CMK (cell line): ENCODE results near the gene ABHD17A.

Experiments used
- DNase-seq: peaks from one replicate; pipeline ENCODE4 v3.0.0-alpha.2; 2010; ENCODE audit warnings: low read depth

The ABHD17A gene

GRCh38 chr19:1852581-1853128 is 32.6 kb downstream of the ABHD17A start:
- no peak for DNase-seq

DNA sequence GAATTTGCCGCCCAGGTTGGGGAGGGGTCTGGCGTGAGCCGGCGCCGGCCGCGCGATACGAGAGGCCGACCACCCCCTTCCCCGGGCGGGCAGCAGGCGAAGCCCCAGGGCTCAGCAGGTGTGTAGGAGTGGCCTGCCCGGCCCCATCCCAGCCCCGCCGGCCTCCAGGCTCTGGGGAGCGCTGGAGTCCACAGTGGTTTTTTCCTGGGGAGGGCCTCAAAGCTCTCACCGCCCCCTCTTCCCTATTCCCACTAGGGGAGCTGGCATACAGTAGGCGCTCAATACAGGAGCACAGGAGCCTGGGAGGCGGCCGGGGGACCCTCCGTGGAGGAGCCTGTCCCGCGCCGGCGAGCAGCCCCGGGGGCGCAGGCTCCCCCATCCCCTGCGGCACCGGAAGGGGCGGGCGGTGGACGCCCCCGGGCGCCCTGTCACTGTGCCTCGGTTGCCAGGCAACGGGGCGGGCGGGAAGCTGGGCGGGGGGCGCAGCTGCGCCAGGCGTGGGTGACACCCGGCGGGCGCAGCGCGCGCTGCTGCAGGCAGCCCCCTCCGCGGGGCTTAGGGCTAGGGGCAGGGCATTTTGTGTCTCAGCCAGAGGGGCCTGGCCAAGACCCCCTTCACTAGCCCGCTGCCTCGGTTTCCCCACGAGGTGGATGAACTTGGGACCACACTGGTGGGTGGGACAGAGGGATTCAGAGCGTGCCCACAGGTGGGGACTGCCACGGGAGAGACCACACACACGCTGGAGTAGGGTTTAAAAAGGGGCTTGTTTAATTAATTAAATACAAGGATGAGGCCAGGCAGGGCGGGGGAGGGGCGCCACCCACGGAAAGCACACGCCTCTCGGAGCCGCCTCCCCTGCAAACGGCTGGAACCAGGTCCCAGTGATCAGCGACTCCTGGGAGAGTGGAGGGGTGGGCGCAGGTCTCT is 33.4 kb downstream of the ABHD17A start:
- no peak for DNase-seq

DNA sequence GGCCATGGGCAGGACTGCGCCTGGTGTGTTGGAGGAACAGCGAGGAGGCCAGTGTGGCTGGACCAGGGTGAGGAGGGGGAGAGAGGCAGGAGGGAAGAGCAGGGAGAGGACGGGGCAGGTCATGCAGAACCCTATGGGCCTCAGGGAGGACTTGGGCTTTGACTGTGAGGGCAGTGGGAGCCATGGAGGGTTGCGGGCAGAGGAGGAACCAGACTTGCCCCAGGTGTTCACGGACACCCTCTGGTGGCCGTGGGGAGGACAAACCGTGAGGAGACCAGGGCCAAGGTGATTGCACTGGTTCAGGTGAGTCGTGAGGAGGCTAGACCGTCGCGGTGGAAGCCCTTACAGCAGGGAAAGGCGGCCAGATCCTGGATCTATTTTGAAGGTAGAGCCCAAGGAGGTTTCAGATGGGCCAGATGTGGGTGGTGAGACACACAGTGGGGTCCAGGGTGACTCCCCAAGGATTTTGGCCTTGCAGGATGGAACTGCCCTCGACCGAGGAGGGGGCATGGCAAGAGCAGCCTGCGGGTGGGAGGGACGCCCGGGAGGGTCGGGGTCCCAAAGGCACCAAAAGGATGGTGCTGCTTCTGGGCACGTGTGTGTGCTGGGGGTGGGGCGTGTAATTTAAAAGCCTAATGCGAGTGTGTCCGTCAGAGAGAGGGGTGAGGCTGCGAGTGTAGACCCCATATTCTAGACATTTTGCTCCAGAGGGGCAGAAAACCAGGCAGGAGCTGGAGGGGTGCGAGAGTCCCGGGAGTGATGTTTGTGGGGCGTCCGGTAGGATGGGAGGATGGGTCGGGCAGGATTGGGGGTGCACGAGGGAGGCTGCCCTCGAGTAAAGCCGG is 34.3 kb downstream of the ABHD17A start:
- DNase-seq, result no peak

GRCh38 chr19:1849886-1850398 is 35.4 kb downstream of the ABHD17A start:
- no peak for DNase-seq

- DNase-seq, result no peak
These were observed 36.2 kb downstream of the ABHD17A start for GRCh38 chr19:1849132-1849474.

DNA sequence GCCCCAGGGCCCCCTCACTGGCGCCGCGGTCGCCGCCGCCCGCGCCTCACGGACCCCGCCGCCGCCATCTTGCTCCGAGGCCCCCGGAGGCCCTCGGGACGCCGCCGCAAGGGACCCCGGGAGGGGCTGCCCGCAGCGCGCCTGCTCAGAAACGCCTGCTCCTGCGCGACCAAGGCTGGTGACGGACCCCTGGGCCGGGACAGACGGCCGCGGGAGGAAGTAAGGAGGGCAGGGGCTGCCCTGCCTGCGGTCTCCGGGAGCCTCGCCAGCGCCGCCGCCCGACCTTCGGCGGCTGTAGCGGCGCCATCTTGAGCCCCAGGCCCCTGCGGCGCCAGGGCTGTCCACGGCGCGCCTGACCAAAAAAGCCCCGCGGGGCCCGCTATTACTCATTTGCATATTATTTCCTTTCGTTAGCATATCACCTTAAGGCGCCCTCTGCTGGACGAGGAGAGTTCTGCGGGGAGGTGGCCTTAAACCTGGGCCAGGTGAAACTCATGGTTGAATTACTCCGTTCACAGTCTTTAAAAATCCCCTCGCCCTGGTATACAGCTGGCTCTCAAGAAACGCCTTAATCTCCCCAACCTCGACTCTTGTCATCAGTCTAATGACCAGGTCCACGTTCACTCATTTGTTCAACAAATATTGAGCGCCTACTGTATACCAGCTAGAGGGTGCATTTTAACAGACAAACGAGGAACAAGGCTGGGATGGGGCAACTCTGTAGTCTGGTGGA is 36.7 kb downstream of the ABHD17A start, which contains the start of gene REXO1:
REXO1 (minus strand) TSS at position 85 of the 733 bp plus-strand sequence. CDS start 125 bp downstream, outside the sequence.
- no peak for DNase-seq

DNA sequence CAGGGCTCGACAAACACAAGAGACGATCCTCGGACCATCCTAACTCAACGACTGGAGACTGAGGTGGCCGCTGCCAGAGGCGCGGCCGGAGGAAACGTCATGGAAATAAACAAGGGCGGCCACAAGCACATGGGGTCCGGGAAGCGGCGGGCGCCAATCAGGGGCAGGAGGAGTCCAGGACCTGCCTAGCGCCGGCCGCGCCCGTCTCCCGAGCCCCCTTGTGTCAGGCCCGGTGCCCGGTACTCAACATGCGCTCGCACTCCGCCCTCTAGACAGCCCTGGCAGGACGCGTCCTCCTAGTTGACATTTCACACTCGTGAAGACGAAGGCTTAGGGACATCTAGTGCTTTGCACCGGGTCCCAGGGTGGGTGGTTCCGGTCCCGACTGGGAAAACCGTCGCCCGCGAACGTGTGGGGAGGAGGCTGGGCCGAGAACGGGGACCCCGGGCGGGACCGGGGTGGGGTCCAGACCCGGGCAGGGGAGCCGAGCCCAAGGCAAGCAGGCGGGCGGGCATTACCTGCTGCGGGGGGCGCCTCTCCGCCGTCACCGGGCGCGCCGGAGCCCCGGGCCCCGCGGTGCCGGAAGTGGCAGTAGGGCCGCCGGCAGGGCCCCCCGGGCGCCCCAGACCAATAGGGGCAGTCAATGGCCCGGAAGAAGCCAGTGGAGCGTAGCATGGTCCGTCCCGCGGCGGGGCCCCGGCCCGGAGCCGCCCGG is 37.5 kb downstream of the ABHD17A start:
- DNase-seq, result no peak

DNA sequence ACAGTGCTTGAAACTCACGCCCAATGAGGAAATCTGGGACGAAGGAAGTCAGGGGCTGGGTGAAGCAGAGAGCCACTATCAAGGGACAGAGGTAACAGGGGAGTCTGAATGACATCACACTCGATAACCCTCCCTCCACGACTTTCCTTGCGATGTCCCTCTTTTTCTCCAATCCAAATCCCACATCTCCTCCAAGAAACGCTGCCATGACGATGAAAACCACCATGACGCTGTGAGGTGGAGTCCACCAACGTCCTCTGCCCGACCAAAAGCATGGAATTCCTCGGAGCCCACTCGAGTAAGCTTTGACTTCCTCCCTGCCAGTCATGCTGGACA is 38.0 kb downstream of the ABHD17A start:
- DNase-seq, result no peak

DNA sequence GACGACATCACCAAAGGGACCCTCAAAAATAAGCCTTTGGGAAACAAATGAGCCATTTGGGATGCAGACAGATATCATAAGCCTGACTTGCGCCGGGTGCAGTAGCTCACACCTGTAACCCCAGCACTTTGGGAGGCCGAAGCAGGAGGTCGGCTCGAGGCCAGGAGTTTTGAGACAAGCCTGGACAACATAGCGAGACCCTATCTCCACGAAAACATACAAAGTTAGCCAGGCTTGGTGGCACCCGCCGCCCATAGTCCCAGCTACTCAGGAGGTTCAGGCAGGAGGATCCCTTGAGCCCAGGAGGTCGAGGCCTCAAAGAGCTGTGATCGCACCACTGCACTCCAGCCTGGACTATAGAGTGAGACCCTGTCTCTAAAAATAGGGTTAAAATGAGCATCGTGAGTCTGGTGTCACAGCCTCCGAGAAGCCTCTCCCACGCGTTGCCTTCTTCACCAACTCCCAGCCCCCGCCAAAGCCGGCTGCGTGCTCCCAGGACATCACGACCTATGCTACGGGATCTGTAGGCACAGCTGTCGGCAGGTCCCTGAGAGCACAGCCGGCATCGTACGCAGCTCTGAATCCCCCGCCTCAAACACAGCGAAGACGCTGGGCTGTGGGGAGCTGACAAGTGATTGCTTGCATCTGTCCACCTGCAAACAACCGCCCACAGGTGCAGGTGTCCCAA is 38.6 kb downstream of the ABHD17A start:
- DNase-seq, result no peak

- no peak for DNase-seq
These were observed 39.7 kb downstream of the ABHD17A start for GRCh38 chr19:1845642-1846041.

- no peak for DNase-seq
These were observed 40.2 kb downstream of the ABHD17A start for GRCh38 chr19:1845125-1845515.

DNA sequence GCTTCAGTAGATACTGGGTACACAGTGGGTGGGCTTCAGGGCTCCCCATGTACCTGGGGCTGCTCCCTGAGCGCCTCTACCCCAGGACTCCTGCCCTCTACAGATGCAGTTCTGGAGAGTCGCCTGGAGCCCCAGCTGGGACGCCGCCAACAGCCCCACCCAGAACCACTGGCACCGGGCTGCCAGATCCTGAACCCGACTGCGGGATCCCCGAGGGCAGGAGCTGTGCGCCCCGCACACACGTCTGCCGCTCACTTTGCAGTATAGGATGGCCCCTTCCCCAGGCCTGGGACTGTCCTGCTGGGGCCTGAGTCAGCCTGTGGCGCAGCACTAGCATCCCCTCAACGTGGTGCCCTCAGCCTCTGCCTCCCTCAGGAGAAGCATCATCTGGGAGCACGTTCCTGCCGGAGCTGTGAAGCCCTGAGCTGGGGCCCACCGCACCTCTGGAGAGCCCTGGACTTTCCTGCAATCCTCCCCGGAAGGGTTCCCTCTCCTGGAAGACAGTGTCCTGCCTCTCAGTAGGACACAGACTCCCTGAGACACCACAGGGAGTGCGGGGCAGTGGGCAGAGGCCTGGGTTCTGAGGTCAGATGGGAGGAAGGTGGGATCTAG is 40.7 kb downstream of the ABHD17A start:
- DNase-seq, result no peak

GRCh38 chr19:1843646-1844394 is 41.5 kb downstream of the ABHD17A start:
- DNase-seq, result no peak

- DNase-seq, result no peak
These were observed 42.2 kb downstream of the ABHD17A start for GRCh38 chr19:1843116-1843515.

DNA sequence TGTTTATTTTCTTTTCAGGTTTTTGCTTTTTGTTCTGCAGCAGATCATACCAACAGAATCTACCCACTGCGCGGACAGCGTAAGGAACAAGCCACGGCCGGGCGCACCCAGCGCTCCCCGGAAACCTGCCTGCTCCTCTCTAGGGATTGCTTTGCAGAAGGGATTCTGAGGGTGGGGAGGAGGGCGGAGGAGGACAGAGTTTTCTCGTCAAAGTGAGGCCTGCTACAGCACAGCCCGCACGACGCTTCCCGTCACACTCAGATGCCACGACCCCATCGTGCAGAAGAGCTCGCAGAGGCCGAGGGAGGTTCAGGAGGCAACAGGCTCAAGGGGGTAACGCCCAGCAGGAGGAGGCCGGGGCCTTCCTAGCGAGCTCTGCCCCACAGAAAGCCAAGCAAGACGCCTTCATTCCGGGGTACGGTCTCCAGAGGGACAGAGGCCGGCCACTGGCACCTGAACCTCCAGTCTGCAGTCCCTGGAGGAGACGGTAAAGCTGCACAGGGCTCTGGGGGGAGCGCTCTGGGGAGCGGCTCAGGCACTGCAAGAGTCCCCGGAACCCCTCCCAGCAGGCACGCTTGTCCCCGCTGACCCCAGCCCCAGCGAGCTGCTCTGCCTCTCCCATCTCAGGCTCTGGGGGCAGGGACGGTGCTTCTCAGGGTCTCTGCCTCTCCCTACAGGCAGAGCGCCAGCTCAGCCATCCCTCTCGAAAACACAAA is 43.9 kb downstream of the ABHD17A start:
- DNase-seq, result no peak

DNA sequence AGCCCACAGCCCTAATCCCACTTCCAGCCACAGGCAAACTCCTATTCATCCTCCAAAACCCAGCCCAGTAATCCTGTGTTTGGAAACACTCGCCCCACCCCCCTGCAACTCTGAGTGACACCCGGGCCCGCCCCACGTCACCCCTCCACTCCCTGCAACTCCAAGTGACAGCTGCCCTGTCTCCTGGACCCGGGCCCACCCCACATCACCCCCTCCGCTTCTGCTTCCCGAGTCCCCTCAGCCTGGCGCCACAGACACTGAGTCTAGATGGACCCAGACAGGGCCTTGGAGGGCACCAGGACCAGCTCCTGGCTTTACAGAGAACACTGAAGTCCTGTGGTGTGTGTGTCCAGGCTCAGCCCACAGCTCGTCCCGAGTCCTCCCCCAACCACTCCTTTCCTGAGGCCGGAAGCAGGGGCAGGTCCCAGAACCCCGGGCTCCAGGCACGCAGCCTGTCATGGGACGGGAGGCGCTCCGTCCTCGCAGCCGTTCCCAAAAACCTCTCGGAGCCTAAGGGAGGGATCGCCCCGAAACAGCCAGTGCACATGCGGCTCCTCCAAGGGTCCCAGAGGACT is 44.7 kb downstream of the ABHD17A start:
- no peak for DNase-seq

GRCh38 chr19:1839658-1840540 is 45.4 kb downstream of the ABHD17A start:
- no peak for DNase-seq
